Omental fat pad (tissue), 4 donors: ENCODE measurements around the gene THEMIS2. TPM values are rescaled to one million over a fixed set of nuclear protein-coding genes. Genes with fewer than 3 reads are reported as not detected.
"Not testable (repeated sequence)": the region's sequence is repeated elsewhere in the genome, so short reads cannot be mapped to it uniquely, and the experiment has no call there.

Source experiments
- ATAC-seq: fragments of 150-250 bp; one replicate; pipeline ENCODE4 v1.9.1; 2016; ENCODE audit warnings: mild to moderate bottlenecking, moderate library complexity; ENCODE audit not compliant: low FRiP score
- DNase-seq: peaks from one replicate; pipeline ENCODE4 v3.0.0-alpha.2; 2019; ENCODE audit warnings: low spot score
- total RNA-seq, 4 donors: library from RNA; depleted of rRNA; stranded (reverse); fragments of >200 nt; gene quantifications; one replicate each; pipeline ENCODE4 v1.1.0, GENCODE V29; 2016
- TF ChIP-seq, protein P1 (sequence below), 3 donors: fragments of 450-650 bp; IDR thresholded peaks; one replicate each; pipeline ENCODE4 v1.5.1; 2016 to 2017; ENCODE audit warnings: antibody characterized with exemption in 3 of 3, mild to moderate bottlenecking in 3 of 3, moderate library complexity in 2 of 3

The THEMIS2 gene
- total RNA-seq, 4 donors from 2014 or later = 50.2 to 103 (median 77.0) TPM

DNA sequence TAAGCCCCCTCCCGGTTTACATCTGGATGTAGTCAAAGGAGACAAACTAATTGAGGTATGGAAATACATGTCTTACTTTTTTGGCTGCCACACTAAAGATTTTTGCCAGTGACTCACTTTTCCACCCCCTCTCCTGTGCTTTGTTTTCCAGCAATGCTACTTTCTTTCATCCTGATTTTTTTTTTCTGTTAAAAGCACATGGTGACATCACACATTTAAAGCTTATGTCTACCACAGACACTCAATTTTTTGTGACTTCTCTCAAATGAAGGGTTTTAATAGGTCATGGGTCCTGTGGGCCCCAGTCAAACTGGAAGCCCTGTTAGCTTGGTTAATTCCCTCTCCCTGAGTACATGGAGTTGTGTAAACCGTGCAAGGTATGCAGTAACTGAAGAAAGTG, 39.6 kb upstream of the THEMIS2 start:
- DNase-seq (no peak), ATAC-seq (no peak)
- TF ChIP-seq, protein P1, sequence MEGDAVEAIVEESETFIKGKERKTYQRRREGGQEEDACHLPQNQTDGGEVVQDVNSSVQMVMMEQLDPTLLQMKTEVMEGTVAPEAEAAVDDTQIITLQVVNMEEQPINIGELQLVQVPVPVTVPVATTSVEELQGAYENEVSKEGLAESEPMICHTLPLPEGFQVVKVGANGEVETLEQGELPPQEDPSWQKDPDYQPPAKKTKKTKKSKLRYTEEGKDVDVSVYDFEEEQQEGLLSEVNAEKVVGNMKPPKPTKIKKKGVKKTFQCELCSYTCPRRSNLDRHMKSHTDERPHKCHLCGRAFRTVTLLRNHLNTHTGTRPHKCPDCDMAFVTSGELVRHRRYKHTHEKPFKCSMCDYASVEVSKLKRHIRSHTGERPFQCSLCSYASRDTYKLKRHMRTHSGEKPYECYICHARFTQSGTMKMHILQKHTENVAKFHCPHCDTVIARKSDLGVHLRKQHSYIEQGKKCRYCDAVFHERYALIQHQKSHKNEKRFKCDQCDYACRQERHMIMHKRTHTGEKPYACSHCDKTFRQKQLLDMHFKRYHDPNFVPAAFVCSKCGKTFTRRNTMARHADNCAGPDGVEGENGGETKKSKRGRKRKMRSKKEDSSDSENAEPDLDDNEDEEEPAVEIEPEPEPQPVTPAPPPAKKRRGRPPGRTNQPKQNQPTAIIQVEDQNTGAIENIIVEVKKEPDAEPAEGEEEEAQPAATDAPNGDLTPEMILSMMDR (IDR thresholded peaks at IDR 0.05) = no peak

DNA sequence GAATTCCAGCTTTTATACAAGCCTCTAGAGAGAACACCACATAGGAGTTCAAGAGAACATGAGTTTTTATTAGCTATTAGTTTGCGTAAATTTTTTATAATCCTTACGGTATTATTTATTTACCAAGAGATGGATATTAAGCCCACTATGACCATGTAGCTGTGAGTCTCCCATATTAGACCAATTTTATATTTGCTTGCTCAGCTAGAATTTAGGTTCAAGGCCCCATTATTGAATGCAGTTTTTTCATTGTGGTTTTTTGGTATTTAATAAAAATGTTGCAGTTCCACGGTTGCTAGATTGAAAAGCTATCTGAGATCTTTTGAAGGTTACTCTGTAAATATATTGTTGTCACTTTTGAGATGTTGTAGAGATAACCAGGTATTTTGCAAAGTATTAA, 38.9 kb upstream of the THEMIS2 start:
- DNase-seq = no peak
- TF ChIP-seq, protein P1 (IDR thresholded peaks at IDR 0.05) = no peak
- no peak for ATAC-seq

DNA sequence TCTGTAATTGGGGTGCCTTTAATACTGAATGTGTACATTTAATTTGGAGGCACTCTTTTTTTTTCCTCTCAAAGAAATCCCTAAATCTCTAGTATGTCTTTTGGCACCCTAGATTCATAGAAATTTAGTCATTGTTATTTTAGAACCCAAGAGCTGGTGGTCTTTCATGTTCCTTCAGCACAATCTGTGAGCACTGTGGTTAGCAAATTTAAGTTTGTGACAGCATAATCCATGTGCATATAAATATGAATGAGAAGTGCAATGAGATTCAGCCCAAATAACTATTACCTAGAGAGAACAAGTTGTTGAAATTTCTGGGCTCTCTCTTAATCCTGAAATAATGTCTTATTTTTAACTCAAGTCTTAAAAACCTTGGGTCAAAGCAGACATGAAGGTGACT, 37.3 kb upstream of the THEMIS2 start:
- ATAC-seq (no peak), DNase-seq (no peak)
- TF ChIP-seq, protein P1 (IDR thresholded peaks at IDR 0.05) = no peak

DNA sequence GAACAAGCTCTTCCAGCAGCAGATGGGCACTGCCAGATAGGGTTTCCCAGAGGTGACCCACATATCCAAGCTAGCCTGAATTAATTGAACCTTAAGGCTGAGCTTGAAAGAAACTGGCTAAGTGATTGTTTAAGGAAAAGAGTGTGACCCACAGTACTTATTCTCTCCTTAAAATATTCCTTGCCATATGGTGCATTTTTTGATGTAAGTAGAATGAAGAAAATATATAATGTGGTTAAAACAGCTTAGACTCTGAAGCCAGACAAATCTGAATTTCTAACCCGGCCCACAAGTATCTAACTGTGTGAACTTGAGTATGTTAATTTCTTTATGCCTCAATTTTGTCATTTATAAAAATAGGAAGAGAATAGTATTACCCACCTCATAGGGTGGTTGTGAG, 36.8 kb upstream of the THEMIS2 start:
- DNase-seq (no peak), ATAC-seq (no peak)
- TF ChIP-seq, protein P1 (IDR thresholded peaks at IDR 0.05) = no peak

DNA sequence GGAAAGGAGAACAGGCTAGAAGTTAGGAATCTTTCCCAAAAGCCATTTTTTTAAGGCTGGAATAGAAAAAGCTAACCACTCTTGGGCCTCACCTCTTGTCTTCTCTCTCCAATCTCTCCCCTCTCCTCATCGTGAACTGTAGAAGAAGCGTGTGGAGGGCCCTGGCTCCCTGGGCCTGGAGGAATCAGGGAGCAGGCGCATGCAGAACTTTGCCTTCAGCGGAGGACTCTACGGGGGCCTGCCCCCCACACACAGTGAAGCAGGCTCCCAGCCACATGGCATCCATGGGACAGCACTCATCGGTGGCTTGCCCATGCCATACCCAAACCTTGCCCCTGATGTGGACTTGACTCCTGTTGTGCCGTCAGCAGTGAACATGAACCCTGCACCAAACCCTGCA, 22.4 kb upstream of the THEMIS2 start:
- DNase-seq (no peak), ATAC-seq (no peak)
- TF ChIP-seq, protein P1 (IDR thresholded peaks at IDR 0.05) = no peak

DNA sequence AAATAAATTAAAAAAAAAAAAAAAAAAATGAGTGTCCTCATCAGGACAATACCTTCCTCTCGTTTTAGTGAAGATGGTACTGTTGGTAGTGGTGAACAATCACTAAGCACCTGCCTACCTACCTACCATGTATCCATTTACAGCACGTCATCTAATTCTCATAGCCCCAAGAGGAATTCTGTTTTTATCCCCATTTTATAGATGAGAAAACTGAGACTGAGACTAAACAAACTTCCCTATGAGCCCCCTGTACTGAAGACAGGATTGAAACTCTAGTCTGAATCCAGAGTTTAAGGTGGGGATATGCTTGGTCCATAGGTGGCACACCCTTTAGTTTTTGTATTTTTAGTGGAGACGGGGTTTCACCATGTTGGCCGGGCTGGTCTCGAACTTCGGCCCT, 17.3 kb upstream of the THEMIS2 start:
- TF ChIP-seq, protein P1 (IDR thresholded peaks at IDR 0.05) = no peak
- DNase-seq (no peak), ATAC-seq (no peak)

DNA sequence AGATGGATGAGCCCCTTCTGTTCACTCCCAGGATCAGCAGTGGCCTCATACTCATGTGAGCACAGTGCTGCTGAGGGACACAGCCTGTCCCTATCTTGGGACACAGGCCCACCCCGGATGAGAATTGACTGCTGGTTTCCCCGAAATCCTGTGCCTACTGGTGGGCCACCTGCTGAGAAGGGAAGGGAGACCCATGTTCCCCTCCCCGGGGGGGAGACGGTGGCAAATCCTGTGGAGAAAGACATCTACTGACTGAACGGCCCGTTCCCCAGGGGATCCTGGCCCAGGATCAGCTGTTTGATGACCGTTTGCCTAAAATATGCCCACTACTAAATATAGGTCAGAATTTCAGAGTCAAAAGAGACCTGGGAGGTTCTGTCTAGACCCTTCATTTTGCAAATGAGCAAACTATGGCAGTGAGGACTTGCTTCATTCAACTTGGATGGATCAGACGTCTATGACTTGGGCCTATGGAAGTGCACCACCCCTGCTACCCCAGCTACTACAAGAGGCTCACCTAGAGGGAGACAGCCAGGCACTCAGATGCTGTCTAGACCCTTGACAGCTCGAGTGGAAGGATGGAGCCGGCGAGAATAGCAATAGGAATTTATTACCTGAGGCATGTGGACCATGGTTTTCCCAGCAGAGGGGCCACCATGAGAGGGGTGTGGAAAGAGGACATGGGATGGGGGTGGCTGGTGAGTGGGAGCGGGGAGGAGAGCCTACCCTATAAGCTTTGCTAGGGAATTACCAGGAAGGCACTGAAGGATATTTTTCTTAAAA, 15.6 kb upstream of the THEMIS2 start:
- DNase-seq (no peak), ATAC-seq (no peak)
- TF ChIP-seq, protein P1 (IDR thresholded peaks at IDR 0.05) = no peak

DNA sequence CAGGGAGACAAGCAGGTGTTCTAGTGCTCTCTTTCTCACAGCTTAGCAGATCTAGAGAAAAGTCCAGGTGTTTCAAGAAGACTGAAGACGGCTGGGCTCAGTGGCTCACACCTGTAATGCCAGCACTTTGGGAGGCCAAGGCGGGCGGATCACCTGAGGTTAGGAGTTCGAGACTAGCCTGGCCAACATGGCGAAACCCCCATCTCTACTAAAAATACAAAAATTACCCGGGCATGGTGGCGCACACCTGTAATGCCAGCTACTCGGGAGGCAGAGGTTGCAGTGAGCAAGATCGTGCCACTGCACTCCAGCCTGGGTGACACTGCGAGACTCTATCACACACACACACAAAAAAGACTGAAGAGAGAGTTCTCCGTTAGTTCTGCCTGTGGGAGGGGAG, 14.8 kb upstream of the THEMIS2 start:
- not testable (repeated sequence) for ATAC-seq, DNase-seq
